ENCODE data around the gene SYTL2.

The SYTL2 gene

GRCh38 chr11:85756401-85757200 is 54.3 kb downstream of the SYTL2 start:
- H3K36me3 ChIP-seq (ENCODE audit: insufficient read depth, low read length), result no peaks in the 10 kb centered on the region
- H3K9me3 ChIP-seq (ENCODE audit: insufficient read depth, low read depth, low read length), result no peaks in the 10 kb centered on the region
- H2AFZ ChIP-seq (ENCODE audit: low read length), result no peak overlapping the region
- peaks cover 74% of the 10 kb centered on the region for H3K4me1 ChIP-seq (ENCODE audit: insufficient read depth, low read length, poor library complexity, severe bottlenecking)
- peak overlapping the region; percentile 43 for H3K4me3 ChIP-seq (ENCODE audit: low read length, poor library complexity, severe bottlenecking)
- TF ChIP-seq CTCF (conservative IDR thresholded peaks at IDR 0.05; ENCODE audit: low read length), result no peak
- TF ChIP-seq EZH2phosphoT487 (IDR thresholded peaks at IDR 0.05; ENCODE audit: borderline replicate concordance), result peak; percentile 55; the same call in 1 of the 2 replicates
- 0 out of 2 replicates have a peak, but pooled peaks cover 5% of the 10 kb centered on the region for H3F3A ChIP-seq (ENCODE audit: low read depth)
- peaks cover 27% of the 10 kb centered on the region for H3K27me3 ChIP-seq (ENCODE audit: insufficient read depth, low read length, poor library complexity, severe bottlenecking)
- H3K9me2 ChIP-seq (replicated peaks; ENCODE audit: low read depth, low read length), result no peaks in the 10 kb centered on the region
- no peaks in the 10 kb centered on the region for H4K20me1 ChIP-seq (ENCODE audit: insufficient read depth, low read length, poor library complexity, severe bottlenecking)
- H3K9ac ChIP-seq (ENCODE audit: low read depth, low read length, poor library complexity, severe bottlenecking), result peak overlapping the region; percentile 9
- H3K79me2 ChIP-seq (ENCODE audit: insufficient read depth, low read length), result no peaks in the 10 kb centered on the region
- peak overlapping the region; percentile 71 for H3K4me2 ChIP-seq (ENCODE audit: low read depth, low read length, poor library complexity, severe bottlenecking)

- Histone ChIP-seq H3K79me2 (ENCODE audit: insufficient read depth, low read length) (no peaks in the 10 kb centered on the region), H3K9me3 (ENCODE audit: insufficient read depth, low read depth, low read length) (no peaks in the 10 kb centered on the region), H4K20me1 (ENCODE audit: insufficient read depth, low read length, poor library complexity, severe bottlenecking) (no peaks in the 10 kb centered on the region), H3F3A (ENCODE audit: low read depth) (0 out of 2 replicates have a peak, but pooled peaks cover 5% of the 10 kb centered on the region), H3K27me3 (ENCODE audit: insufficient read depth, low read length, poor library complexity, severe bottlenecking) (peaks cover 36% of the 10 kb centered on the region), H2AFZ (ENCODE audit: low read length) (no peak overlapping the region), H3K4me2 (ENCODE audit: low read depth, low read length, poor library complexity, severe bottlenecking) (peak overlapping the region; percentile 71), H3K9ac (ENCODE audit: low read depth, low read length, poor library complexity, severe bottlenecking) (no peak overlapping the region), H3K36me3 (ENCODE audit: insufficient read depth, low read length) (no peaks in the 10 kb centered on the region), H3K4me1 (ENCODE audit: insufficient read depth, low read length, poor library complexity, severe bottlenecking) (peaks cover 83% of the 10 kb centered on the region), H3K4me3 (ENCODE audit: low read length, poor library complexity, severe bottlenecking) (peak overlapping the region; percentile 26), H3K9me2 (replicated peaks; ENCODE audit: low read depth, low read length) (no peaks in the 10 kb centered on the region)
- TF ChIP-seq CTCF (conservative IDR thresholded peaks at IDR 0.05; ENCODE audit: low read length), result no peak
- TF ChIP-seq EZH2phosphoT487 (IDR thresholded peaks at IDR 0.05; ENCODE audit: borderline replicate concordance), result no peak
Measured at GRCh38 chr11:85755701-85756100, 55.2 kb downstream of the SYTL2 start.

GRCh38 chr11:85755285-85755684 is 55.7 kb downstream of the SYTL2 start:
- H3K79me2 ChIP-seq (ENCODE audit: insufficient read depth, low read length), result no peaks in the 10 kb centered on the region
- no peak overlapping the region for H3K4me3 ChIP-seq (ENCODE audit: low read length, poor library complexity, severe bottlenecking)
- H3K4me2 ChIP-seq (ENCODE audit: low read depth, low read length, poor library complexity, severe bottlenecking), result peak overlapping the region; percentile 71
- no peaks in the 10 kb centered on the region for H4K20me1 ChIP-seq (ENCODE audit: insufficient read depth, low read length, poor library complexity, severe bottlenecking)
- no peaks in the 10 kb centered on the region for H3K36me3 ChIP-seq (ENCODE audit: insufficient read depth, low read length)
- H3K9me3 ChIP-seq (ENCODE audit: insufficient read depth, low read depth, low read length), result no peaks in the 10 kb centered on the region
- H3K9me2 ChIP-seq (replicated peaks; ENCODE audit: low read depth, low read length), result no peaks in the 10 kb centered on the region
- no peak for TF ChIP-seq CTCF (conservative IDR thresholded peaks at IDR 0.05; ENCODE audit: low read length)
- no peak for TF ChIP-seq EZH2phosphoT487 (IDR thresholded peaks at IDR 0.05; ENCODE audit: borderline replicate concordance)
- no peak overlapping the region for H3K9ac ChIP-seq (ENCODE audit: low read depth, low read length, poor library complexity, severe bottlenecking)
- H3K27me3 ChIP-seq (ENCODE audit: insufficient read depth, low read length, poor library complexity, severe bottlenecking), result peaks cover 40% of the 10 kb centered on the region
- H3F3A ChIP-seq (ENCODE audit: low read depth), result 0 out of 2 replicates have a peak, but pooled peaks cover 5% of the 10 kb centered on the region
- peaks cover 84% of the 10 kb centered on the region for H3K4me1 ChIP-seq (ENCODE audit: insufficient read depth, low read length, poor library complexity, severe bottlenecking)
- H2AFZ ChIP-seq (ENCODE audit: low read length), result no peak overlapping the region
